ENCODE measurements around the gene MACROD2. TPM values are rescaled to one million over a fixed set of nuclear protein-coding genes. Genes with fewer than 3 reads are reported as not detected.

The MACROD2 gene
- total RNA-seq, 4 donors from 2014 or later: 2.9 to 11.3 (median 8.0) TPM

GRCh38 chr20:14334306-14334930 is 339.1 kb downstream of the MACROD2 start:
- no peak for TF ChIP-seq CTCF (IDR thresholded peaks at IDR 0.05; ENCODE audit: low read depth)

GRCh38 chr20:14335052-14335451 is 339.7 kb downstream of the MACROD2 start:
- TF ChIP-seq CTCF (IDR thresholded peaks at IDR 0.05; ENCODE audit: low read depth): no peak

GRCh38 chr20:14336686-14337085 is 341.4 kb downstream of the MACROD2 start:
- no peak for TF ChIP-seq CTCF (IDR thresholded peaks at IDR 0.05; ENCODE audit: low read depth)

GRCh38 chr20:14337400-14338171 is 342.3 kb downstream of the MACROD2 start, which contains the start of gene FLRT3:
Gene FLRT3, minus strand, starts transcription at chr20:14337612. Its CDS starts 10,106 bp downstream, at chr20:14327506.
- TF ChIP-seq CTCF (IDR thresholded peaks at IDR 0.05; ENCODE audit: low read depth): no peak

GRCh38 chr20:14341801-14342200 is 346.5 kb downstream of the MACROD2 start:
- TF ChIP-seq CTCF (IDR thresholded peaks at IDR 0.05; ENCODE audit: low read depth): no peak

- no peak for TF ChIP-seq CTCF (IDR thresholded peaks at IDR 0.05; ENCODE audit: low read depth)
Measured at GRCh38 chr20:14342918-14343317, 347.6 kb downstream of the MACROD2 start.

GRCh38 chr20:14343491-14344065 is 348.3 kb downstream of the MACROD2 start:
- TF ChIP-seq CTCF (IDR thresholded peaks at IDR 0.05; ENCODE audit: low read depth): no peak

Data from subcutaneous adipose tissue (tissue), 4 donors.